GM23338 (cell line): Measurements from ENCODE around the gene PBX3. TPM values are rescaled to one million over a fixed set of nuclear protein-coding genes. Genes with fewer than 3 reads are reported as not detected.

Experiments
- ATAC-seq: fragments of 200-7000 bp; cut with Tn5 transposase; 3 replicates; pipeline ENCODE4 v1.9.1; 2020
- DNase-seq: peaks from one replicate; pipeline ENCODE4 v3.0.0-alpha.2; 2015; ENCODE audit warnings: low spot score
- H2AFZ ChIP-seq: fragments of 200-600 bp; sonication (generic); 2 replicates; pipeline ENCODE4 v1.8.0; 2016; ENCODE audit warnings: antibody characterized with exemption, mild to moderate bottlenecking, moderate library complexity
- H3F3A ChIP-seq: fragments of 200-600 bp; sonication (generic); replicated peaks from 2 replicates; pipeline ENCODE4 v1.8.0; 2017; ENCODE audit warnings: antibody characterized with exemption, mixed run types, low read depth
- H3K27ac ChIP-seq: fragments of 200-600 bp; sonication (generic); 2 replicates; pipeline ENCODE4 v1.6.1; 2016; ENCODE audit warnings: low read depth
- H3K27me3 ChIP-seq: fragments of 200-600 bp; sonication (generic); 2 replicates; pipeline ENCODE4 v1.8.0; 2016; ENCODE audit warnings: mild to moderate bottlenecking, mixed run types, moderate library complexity; ENCODE audit not compliant: insufficient read depth
- H3K36me3 ChIP-seq: fragments of 200-600 bp; sonication (generic); 2 replicates; pipeline ENCODE4 v1.8.0; 2016; ENCODE audit warnings: mild to moderate bottlenecking; ENCODE audit not compliant: insufficient read depth
- H3K4me1 ChIP-seq: fragments of 200-600 bp; sonication (generic); 2 replicates; pipeline ENCODE4 v1.8.0; 2016; ENCODE audit warnings: mild to moderate bottlenecking, moderate library complexity; ENCODE audit not compliant: insufficient read depth
- H3K4me2 ChIP-seq: fragments of 200-600 bp; sonication (generic); 2 replicates; pipeline ENCODE4 v1.7.1; 2017; ENCODE audit warnings: mixed run types
- H3K4me3 ChIP-seq: fragments of 200-600 bp; sonication (generic); 2 replicates; pipeline ENCODE4 v1.6.1; 2016; ENCODE audit warnings: mixed run types
- H3K79me2 ChIP-seq: fragments of 200-600 bp; sonication (generic); replicated peaks from 2 replicates; pipeline ENCODE4 v1.8.0; 2017; ENCODE audit warnings: mild to moderate bottlenecking; ENCODE audit not compliant: insufficient read depth
- H3K9me2 ChIP-seq: fragments of 200-600 bp; sonication (generic); 2 replicates; pipeline ENCODE4 v1.8.0; 2017; ENCODE audit not compliant: insufficient read depth
- H4K20me1 ChIP-seq: fragments of 200-600 bp; sonication (generic); replicated peaks from 2 replicates; pipeline ENCODE4 v1.8.0; 2017; ENCODE audit warnings: mild to moderate bottlenecking; ENCODE audit not compliant: insufficient read depth
- H3K27ac Mint-ChIP-seq: 2 replicates; pipeline ENCODE4 v1.8.0; 2020; ENCODE audit warnings: inconsistent platforms, mild to moderate bottlenecking, moderate library complexity, mixed read lengths
- H3K27me3 Mint-ChIP-seq: 3 replicates; pipeline ENCODE4 v1.8.0; 2022; ENCODE audit warnings: low read depth, mild to moderate bottlenecking, moderate library complexity, mixed read lengths, inconsistent platforms; ENCODE audit not compliant: insufficient read depth, poor library complexity
- H3K36me3 Mint-ChIP-seq: 3 replicates; pipeline ENCODE4 v1.8.0; 2021; ENCODE audit warnings: low read depth, mild to moderate bottlenecking, inconsistent platforms, moderate library complexity, mixed read lengths
- H3K4me1 Mint-ChIP-seq: 3 replicates; pipeline ENCODE4 v1.8.0; 2020; ENCODE audit warnings: mild to moderate bottlenecking, inconsistent platforms, mixed read lengths
- H3K4me3 Mint-ChIP-seq: 3 replicates; pipeline ENCODE4 v1.8.0; 2021; ENCODE audit warnings: moderate library complexity, mild to moderate bottlenecking, inconsistent platforms, mixed read lengths
- H3K9me3 Mint-ChIP-seq: 3 replicates; pipeline ENCODE4 v1.8.0; 2020; ENCODE audit warnings: moderate library complexity, mild to moderate bottlenecking, inconsistent platforms, mixed read lengths
- CREB1 ChIP-seq: fragments of 250-450 bp; sonication (Bioruptor Pico); IDR thresholded peaks from 2 replicates; pipeline ENCODE4 v1.5.0; 2020; ENCODE audit warnings: low read depth, mild to moderate bottlenecking, moderate library complexity
- EZH2 ChIP-seq: fragments of 200-600 bp; sonication (generic); IDR thresholded peaks from one replicate; pipeline ENCODE4 v1.8.0; 2017; ENCODE audit warnings: antibody characterized with exemption, mild to moderate bottlenecking, low read depth; ENCODE audit not compliant: unreplicated experiment
- EZH2phosphoT487 ChIP-seq: fragments of 200-600 bp; sonication (generic); IDR thresholded peaks from one replicate; pipeline ENCODE4 v1.8.1; 2018; ENCODE audit warnings: antibody characterized with exemption; ENCODE audit not compliant: unreplicated experiment
- JUNB ChIP-seq: IDR thresholded peaks from one replicate; pipeline ENCODE4 v1.6.1; 2016; ENCODE audit warnings: antibody characterized with exemption; ENCODE audit not compliant: unreplicated experiment
- NANOG ChIP-seq: IDR thresholded peaks from 2 replicates; pipeline ENCODE4 v1.6.1; 2016; ENCODE audit warnings: antibody characterized with exemption, borderline replicate concordance
- POLR2AphosphoS5 ChIP-seq: IDR thresholded peaks from 2 replicates; pipeline ENCODE4 v1.6.1; 2016; ENCODE audit warnings: antibody characterized with exemption, low read depth
- STAT1 ChIP-seq: IDR thresholded peaks from one replicate; pipeline ENCODE4 v1.6.1; 2016; ENCODE audit warnings: antibody characterized with exemption; ENCODE audit not compliant: unreplicated experiment
- ZNF114 ChIP-seq: fragments of 250-450 bp; sonication (Bioruptor Pico); IDR thresholded peaks from 2 replicates; pipeline ENCODE4 v1.5.0; 2020; ENCODE audit warnings: mild to moderate bottlenecking, moderate library complexity
- ZNF331 ChIP-seq: fragments of 250-450 bp; sonication (Bioruptor Pico); IDR thresholded peaks from 2 replicates; pipeline ENCODE4 v1.5.0; 2020; ENCODE audit warnings: low read depth, mild to moderate bottlenecking, moderate library complexity
- polyA plus RNA-seq: library from polyadenylated mRNA; unstranded; fragments of >200 nt; fragmentation: Nextera tagmentation; extraction: Ambion mirVana; gene quantifications from 2 replicates; pipeline ENCODE4 v1.2.1, GENCODE V29; 2016
- total RNA-seq: library from RNA; depleted of rRNA; stranded (reverse); fragments of >200 nt; shearing (Covaris generic); gene quantifications from 2 replicates; pipeline ENCODE4 v1.2.3, GENCODE V29; 2014
- TF ChIP-seq, protein P1 (sequence below): IDR thresholded peaks from 2 replicates; pipeline ENCODE4 v1.6.1; 2016; ENCODE audit warnings: antibody characterized with exemption
- TF ChIP-seq, protein P2 (sequence below): IDR thresholded peaks from one replicate; pipeline ENCODE4 v1.6.1; 2018; ENCODE audit warnings: antibody characterized with exemption; ENCODE audit not compliant: unreplicated experiment
- TF ChIP-seq, protein P3 (sequence below), 2 experiments: fragments of 200-600 bp in 1 of 2; sonication (generic) in 1 of 2; conservative IDR thresholded peaks; 2 replicates each; pipeline versions ENCODE4 v1.5.1 to v1.6.1; 2016 to 2017; ENCODE audit warnings: antibody characterized with exemption in 2 of 2, low read depth in 2 of 2, mild to moderate bottlenecking in 2 of 2, moderate library complexity in 1 of 2
- TF ChIP-seq, protein P4 (sequence below): fragments of 250-450 bp; sonication (Bioruptor Pico); IDR thresholded peaks from 2 replicates; pipeline ENCODE4 v1.5.0; 2020; ENCODE audit warnings: mild to moderate bottlenecking, moderate library complexity

Gene PBX3
- total and polyA plus RNA-seq, 2 experiments from 2014 or later, result 28.9 to 50.5 TPM

DNA sequence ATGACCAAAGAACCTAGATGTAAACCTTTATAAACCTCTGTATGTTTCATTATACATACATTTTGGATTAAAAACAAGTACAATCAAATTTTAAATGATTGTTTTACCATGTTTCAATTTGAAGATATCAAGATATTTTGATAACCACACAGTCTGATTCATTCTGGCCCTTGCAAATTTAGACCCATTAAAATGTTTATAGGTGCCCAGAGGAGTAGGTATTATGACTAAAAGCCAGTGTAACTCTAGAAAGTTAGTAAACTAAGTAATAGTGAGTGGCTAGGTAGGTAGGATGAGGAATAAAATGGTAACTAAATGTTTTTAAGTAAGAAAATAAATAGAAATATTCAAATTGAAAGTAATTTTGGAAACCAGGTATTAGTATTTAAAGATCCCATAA is 165.5 kb downstream of the PBX3 start:
- ATAC-seq, result no peak

More for the DNA sequence above, 165.5 kb downstream of the PBX3 start:
- H3K4me3 Mint-ChIP-seq, result no peak overlapping the region
- peaks cover 51% of the 10 kb centered on the region for H3K4me1 Mint-ChIP-seq
- Histone ChIP-seq H3K27me3 (no peaks in the 10 kb centered on the region), H3K27ac (no peak overlapping the region), H3K4me1 (peaks cover 25% of the 10 kb centered on the region), H3K4me3 (no peak overlapping the region), H3K9me2 (no peaks in the 10 kb centered on the region), H4K20me1 (no peaks in the 10 kb centered on the region), H3F3A (no peaks in the 10 kb centered on the region), H3K36me3 (no peaks in the 10 kb centered on the region), H2AFZ (no peak overlapping the region), H3K79me2 (peaks cover 37% of the 10 kb centered on the region), H3K4me2 (no peak overlapping the region)
- no peak overlapping the region; the same call in 1 of the 2 replicates for H3K27ac Mint-ChIP-seq
- no peaks in the 10 kb centered on the region for H3K36me3 Mint-ChIP-seq
- DNase-seq, result no peak
- no peak for TF ChIP-seq ZNF114 (CRISPR knock-in tag)
- TF ChIP-seq, protein P1, sequence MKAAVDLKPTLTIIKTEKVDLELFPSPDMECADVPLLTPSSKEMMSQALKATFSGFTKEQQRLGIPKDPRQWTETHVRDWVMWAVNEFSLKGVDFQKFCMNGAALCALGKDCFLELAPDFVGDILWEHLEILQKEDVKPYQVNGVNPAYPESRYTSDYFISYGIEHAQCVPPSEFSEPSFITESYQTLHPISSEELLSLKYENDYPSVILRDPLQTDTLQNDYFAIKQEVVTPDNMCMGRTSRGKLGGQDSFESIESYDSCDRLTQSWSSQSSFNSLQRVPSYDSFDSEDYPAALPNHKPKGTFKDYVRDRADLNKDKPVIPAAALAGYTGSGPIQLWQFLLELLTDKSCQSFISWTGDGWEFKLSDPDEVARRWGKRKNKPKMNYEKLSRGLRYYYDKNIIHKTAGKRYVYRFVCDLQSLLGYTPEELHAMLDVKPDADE, result no peak
- TF ChIP-seq ZNF331 (CRISPR knock-in tag), result no peak
- no peak for TF ChIP-seq POLR2AphosphoS5
- TF ChIP-seq JUNB, result no peak
- TF ChIP-seq, protein P2, sequence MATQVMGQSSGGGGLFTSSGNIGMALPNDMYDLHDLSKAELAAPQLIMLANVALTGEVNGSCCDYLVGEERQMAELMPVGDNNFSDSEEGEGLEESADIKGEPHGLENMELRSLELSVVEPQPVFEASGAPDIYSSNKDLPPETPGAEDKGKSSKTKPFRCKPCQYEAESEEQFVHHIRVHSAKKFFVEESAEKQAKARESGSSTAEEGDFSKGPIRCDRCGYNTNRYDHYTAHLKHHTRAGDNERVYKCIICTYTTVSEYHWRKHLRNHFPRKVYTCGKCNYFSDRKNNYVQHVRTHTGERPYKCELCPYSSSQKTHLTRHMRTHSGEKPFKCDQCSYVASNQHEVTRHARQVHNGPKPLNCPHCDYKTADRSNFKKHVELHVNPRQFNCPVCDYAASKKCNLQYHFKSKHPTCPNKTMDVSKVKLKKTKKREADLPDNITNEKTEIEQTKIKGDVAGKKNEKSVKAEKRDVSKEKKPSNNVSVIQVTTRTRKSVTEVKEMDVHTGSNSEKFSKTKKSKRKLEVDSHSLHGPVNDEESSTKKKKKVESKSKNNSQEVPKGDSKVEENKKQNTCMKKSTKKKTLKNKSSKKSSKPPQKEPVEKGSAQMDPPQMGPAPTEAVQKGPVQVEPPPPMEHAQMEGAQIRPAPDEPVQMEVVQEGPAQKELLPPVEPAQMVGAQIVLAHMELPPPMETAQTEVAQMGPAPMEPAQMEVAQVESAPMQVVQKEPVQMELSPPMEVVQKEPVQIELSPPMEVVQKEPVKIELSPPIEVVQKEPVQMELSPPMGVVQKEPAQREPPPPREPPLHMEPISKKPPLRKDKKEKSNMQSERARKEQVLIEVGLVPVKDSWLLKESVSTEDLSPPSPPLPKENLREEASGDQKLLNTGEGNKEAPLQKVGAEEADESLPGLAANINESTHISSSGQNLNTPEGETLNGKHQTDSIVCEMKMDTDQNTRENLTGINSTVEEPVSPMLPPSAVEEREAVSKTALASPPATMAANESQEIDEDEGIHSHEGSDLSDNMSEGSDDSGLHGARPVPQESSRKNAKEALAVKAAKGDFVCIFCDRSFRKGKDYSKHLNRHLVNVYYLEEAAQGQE, result no peak
- no peak for TF ChIP-seq EZH2phosphoT487
- TF ChIP-seq EZH2, result no peak
- TF ChIP-seq CREB1 (CRISPR knock-in tag), result no peak
- TF ChIP-seq, protein P3, sequence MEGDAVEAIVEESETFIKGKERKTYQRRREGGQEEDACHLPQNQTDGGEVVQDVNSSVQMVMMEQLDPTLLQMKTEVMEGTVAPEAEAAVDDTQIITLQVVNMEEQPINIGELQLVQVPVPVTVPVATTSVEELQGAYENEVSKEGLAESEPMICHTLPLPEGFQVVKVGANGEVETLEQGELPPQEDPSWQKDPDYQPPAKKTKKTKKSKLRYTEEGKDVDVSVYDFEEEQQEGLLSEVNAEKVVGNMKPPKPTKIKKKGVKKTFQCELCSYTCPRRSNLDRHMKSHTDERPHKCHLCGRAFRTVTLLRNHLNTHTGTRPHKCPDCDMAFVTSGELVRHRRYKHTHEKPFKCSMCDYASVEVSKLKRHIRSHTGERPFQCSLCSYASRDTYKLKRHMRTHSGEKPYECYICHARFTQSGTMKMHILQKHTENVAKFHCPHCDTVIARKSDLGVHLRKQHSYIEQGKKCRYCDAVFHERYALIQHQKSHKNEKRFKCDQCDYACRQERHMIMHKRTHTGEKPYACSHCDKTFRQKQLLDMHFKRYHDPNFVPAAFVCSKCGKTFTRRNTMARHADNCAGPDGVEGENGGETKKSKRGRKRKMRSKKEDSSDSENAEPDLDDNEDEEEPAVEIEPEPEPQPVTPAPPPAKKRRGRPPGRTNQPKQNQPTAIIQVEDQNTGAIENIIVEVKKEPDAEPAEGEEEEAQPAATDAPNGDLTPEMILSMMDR (conservative IDR thresholded peaks at IDR 0.05; ENCODE audit: low read depth in 2 of 2), result no peak
- no peak for TF ChIP-seq STAT1
- TF ChIP-seq NANOG, result no peak
- TF ChIP-seq, protein P4, sequence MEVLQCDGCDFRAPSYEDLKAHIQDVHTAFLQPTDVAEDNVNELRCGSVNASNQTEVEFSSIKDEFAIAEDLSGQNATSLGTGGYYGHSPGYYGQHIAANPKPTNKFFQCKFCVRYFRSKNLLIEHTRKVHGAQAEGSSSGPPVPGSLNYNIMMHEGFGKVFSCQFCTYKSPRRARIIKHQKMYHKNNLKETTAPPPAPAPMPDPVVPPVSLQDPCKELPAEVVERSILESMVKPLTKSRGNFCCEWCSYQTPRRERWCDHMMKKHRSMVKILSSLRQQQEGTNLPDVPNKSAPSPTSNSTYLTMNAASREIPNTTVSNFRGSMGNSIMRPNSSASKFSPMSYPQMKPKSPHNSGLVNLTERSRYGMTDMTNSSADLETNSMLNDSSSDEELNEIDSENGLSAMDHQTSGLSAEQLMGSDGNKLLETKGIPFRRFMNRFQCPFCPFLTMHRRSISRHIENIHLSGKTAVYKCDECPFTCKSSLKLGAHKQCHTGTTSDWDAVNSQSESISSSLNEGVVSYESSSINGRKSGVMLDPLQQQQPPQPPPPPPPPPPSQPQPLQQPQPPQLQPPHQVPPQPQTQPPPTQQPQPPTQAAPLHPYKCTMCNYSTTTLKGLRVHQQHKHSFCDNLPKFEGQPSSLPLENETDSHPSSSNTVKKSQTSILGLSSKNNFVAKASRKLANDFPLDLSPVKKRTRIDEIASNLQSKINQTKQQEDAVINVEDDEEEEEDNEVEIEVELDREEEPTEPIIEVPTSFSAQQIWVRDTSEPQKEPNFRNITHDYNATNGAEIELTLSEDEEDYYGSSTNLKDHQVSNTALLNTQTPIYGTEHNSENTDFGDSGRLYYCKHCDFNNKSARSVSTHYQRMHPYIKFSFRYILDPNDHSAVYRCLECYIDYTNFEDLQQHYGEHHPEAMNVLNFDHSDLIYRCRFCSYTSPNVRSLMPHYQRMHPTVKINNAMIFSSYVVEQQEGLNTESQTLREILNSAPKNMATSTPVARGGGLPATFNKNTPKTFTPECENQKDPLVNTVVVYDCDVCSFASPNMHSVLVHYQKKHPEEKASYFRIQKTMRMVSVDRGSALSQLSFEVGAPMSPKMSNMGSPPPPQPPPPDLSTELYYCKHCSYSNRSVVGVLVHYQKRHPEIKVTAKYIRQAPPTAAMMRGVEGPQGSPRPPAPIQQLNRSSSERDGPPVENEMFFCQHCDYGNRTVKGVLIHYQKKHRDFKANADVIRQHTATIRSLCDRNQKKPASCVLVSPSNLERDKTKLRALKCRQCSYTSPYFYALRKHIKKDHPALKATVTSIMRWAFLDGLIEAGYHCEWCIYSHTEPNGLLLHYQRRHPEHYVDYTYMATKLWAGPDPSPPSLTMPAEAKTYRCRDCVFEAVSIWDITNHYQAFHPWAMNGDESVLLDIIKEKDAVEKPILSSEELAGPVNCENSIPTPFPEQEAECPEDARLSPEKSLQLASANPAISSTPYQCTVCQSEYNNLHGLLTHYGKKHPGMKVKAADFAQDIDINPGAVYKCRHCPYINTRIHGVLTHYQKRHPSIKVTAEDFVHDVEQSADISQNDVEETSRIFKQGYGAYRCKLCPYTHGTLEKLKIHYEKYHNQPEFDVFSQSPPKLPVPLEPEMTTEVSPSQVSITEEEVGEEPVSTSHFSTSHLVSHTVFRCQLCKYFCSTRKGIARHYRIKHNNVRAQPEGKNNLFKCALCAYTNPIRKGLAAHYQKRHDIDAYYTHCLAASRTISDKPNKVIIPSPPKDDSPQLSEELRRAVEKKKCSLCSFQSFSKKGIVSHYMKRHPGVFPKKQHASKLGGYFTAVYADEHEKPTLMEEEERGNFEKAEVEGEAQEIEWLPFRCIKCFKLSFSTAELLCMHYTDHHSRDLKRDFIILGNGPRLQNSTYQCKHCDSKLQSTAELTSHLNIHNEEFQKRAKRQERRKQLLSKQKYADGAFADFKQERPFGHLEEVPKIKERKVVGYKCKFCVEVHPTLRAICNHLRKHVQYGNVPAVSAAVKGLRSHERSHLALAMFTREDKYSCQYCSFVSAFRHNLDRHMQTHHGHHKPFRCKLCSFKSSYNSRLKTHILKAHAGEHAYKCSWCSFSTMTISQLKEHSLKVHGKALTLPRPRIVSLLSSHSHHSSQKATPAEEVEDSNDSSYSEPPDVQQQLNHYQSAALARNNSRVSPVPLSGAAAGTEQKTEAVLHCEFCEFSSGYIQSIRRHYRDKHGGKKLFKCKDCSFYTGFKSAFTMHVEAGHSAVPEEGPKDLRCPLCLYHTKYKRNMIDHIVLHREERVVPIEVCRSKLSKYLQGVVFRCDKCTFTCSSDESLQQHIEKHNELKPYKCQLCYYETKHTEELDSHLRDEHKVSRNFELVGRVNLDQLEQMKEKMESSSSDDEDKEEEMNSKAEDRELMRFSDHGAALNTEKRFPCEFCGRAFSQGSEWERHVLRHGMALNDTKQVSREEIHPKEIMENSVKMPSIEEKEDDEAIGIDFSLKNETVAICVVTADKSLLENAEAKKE (CRISPR knock-in tag), result no peak
- no peaks in the 10 kb centered on the region for H3K9me3 Mint-ChIP-seq
- no peaks in the 10 kb centered on the region for H3K27me3 Mint-ChIP-seq
